ENCODE data around the gene NAA25. TPM values are rescaled to one million over a fixed set of nuclear protein-coding genes. Genes with fewer than 3 reads are reported as not detected.
A peak's percentile ranks its signal among the peaks of the same experiment; 100 is the strongest.

NAA25 gene
- 32.0 TPM for polyA plus RNA-seq (ENCODE audit: insufficient read length)
- long read RNA-seq, donor 1, partial matches to known transcripts: 0 of 2 reads
- long read RNA-seq, donor 1, other reads (novel, unspliced or antisense): 0 of 2 reads
- long read RNA-seq, donor 2, full-length matches to known transcripts: 1 of 1 reads
- long read RNA-seq, donor 2, partial matches to known transcripts: 0 of 1 reads
- long read RNA-seq, donor 2, other reads (novel, unspliced or antisense): 0 of 1 reads
- long read RNA-seq, donor 3, partial matches to known transcripts: 0 of 1 reads
- long read RNA-seq, donor 3, other reads (novel, unspliced or antisense): 0 of 1 reads
- long read RNA-seq, donor 4: 0 reads
- long read RNA-seq, donor 5, partial matches to known transcripts: 0 of 2 reads
- long read RNA-seq, donor 5, other reads (novel, unspliced or antisense): 0 of 2 reads
- long read RNA-seq, donor 6, partial matches to known transcripts: 0 of 1 reads
- long read RNA-seq, donor 6, other reads (novel, unspliced or antisense): 0 of 1 reads
- long read RNA-seq, donor 7, partial matches to known transcripts: 9 of 12 reads
- long read RNA-seq, donor 7, other reads (novel, unspliced or antisense): 0 of 12 reads
- long read RNA-seq, donor 8, partial matches to known transcripts: 0 of 1 reads
- long read RNA-seq, donor 8, other reads (novel, unspliced or antisense): 0 of 1 reads

DNA sequence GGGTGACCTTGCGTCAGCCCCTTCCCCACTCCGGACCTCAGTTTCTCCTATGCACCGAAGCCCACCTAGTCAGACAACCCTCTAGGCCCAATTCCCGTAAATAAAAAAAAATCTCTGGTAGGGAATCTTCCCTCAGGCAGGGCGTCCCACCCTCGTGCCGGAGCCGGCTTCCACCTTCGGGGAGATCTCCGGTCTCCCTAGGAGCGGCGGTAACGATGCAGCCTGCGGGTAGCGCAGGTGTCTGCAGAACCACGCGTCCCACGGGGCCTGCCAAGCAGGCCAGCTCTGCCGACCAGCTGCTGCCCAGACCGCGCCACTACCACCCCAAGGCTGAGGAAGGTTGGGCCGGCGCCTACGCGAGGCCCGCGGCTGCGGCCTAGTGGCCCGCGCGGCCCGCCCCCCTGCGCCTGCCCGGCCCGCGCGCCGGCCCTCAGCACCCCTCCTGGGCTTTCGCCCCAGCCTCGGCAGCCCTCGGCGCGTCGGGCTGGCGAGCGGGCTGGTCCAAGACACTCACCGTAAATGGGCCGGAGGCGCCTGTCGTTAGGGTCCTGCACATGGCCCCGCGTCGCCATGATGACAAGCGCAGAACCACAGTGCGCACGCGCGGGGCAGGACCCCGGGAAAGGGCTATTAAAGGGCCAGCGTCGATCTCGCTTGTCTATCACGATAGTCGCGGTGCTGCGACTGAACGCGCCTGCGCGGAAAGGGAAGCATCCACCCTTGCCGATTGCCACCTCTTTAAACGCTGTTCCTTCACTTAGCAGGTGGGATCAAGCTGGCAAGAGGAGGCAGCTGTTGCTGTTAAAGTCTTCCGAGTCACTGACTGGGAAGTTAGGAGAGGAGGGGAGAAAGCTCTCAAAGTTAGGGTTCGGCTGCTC is at the start of gene NAA25:
NAA25 (minus strand) TSS at position 582 of the 878 bp plus-strand sequence; CDS start at position 572, 10 bp downstream.
- DNase-seq: peak; percentile 92

GRCh38 chr12:112153893-112154219 is 45.3 kb upstream of the NAA25 start:
- no peak for DNase-seq

GRCh38 chr12:112153181-112153892 is 44.8 kb upstream of the NAA25 start:
- DNase-seq: no peak

- no peak for DNase-seq
Measured at GRCh38 chr12:112151766-112152541, 43.4 kb upstream of the NAA25 start.

DNA sequence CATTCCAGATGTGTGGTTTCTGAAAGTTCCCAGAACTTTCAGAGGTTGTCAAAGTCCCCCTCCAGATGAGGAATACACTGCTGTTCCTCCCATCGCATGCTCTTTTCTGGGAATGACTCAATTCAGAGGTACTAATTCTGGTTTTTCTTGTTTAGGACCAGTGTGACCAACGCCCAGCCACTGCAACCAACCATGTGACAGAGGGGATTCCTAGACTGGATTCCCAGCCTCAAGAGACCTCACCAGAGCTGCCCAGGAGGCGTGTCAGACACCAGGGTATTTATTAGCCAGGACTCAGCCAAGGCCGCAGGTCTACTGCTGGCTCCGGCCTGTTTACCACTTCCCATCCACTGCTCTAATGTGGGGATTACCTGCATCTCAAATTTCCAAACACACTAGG is 41.0 kb upstream of the NAA25 start:
- DNase-seq: no peak

GRCh38 chr12:112148031-112148513 is 39.5 kb upstream of the NAA25 start:
- no peak for DNase-seq

- no peak for DNase-seq
Measured at GRCh38 chr12:112146123-112146522, 37.5 kb upstream of the NAA25 start.

GRCh38 chr12:112140728-112141127 is 32.1 kb upstream of the NAA25 start:
- DNase-seq: no peak

GRCh38 chr12:112134731-112135130 is 26.1 kb upstream of the NAA25 start:
- no peak for DNase-seq

GRCh38 chr12:112133418-112133817 is 24.8 kb upstream of the NAA25 start:
- DNase-seq: no peak

DNA sequence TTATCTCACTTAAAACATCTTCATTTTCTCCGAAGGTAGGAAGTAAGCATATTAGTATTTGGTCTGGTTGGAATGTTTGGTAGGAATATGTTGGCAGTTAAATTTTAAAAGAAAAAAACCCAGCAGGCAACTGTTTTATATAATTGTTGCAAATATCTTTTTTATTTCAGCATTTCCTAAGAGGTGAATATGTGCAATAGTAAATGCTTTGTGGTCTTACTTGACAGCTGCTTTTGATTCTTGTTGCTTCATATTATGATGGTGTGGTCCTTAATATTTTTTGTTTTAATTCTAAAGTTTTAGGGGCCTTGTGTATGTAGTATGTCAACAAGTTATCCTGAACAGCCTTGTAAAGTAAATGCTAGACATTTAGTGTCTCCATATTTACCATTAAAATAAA is 23.1 kb upstream of the NAA25 start:
- DNase-seq: no peak

DNA sequence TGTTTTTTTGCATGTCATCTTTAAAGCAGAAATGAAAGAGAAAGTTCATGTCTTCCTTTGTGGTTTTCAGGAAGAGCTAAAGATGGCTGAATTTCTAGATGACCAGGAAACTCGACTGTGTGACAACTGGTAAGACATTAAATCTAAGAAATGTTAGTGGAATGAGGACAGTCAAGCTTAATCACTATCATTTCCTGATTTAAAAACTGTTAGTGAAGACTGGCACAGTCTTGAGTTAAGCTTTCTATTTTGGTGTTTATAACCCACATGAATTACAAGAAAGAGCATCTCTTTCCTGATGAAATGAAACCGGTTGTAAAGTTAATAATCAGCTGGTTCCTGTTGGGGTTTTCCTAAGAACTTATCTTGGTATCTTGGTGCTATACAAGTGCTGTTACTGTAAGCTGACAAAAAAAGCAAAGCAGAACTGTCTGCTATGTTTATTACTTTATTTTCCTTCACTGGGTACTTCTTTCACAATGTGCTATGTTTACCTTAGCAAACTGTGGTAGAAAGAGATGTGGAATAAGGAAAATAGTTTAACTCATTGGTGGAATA is 21.9 kb upstream of the NAA25 start:
- DNase-seq: no peak

- DNase-seq: no peak
Measured at GRCh38 chr12:112126911-112127310, 18.3 kb upstream of the NAA25 start.

DNA sequence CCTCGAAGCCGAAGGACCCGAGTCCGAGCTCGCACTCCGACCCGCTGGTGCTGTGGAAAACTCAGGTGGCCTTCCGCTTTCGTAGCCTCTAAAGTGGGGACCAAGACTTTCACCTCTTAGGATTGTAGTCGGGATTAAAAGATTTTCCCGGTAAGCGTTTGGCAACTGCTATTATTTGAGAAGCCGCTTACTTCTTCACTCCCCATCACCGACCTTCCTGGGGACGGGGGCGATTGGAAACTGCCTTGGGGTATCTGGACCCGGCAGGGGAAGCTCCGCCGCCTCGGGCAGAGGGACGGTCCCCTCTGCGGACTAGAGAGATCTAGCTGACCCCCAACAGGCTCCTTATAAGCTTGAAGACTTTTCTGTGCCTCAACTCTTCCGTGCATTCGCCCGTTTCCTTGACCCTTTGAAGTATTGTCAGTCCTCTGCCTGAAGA is 17.4 kb upstream of the NAA25 start:
- DNase-seq: no peak

DNA sequence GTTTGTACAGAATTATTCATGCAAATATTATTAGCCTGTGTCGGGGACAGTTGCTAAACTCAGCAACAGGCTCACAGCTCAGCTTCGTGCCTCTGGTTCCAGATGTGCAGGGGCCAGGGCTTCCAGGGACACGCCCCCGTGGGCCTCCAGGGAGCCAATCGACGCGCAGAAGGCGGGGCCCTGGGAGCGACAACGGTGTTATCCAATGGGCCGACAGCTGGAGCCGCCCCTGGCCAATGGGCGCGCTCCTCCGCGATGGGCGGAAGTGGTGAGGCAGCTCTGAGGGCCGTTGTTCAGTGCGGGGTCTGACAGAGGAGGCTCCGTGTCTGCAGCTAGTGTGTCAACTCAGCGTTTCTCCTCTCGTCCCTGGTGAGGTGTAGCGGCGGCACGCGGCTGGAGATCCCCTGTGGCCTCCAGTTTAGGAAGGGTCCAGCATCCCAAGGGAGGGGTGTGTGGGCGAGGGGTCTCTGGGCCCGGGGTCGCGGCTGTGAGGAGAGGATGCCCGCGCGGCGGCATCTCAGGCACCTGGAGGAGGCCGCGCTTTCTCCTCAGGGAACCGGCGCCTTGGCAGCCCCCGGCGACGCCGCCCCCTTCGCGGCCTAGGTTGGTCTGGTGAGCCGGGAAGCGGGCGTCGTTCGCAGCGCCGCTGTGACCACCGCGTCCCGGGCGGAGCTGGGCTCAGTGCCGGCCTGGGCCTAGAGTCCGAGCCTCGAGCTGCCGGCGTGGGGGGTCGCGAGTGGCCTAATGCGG is 16.8 kb upstream of the NAA25 start, which contains the start of gene TRAFD1:
TRAFD1 (plus strand) TSS at position 311 of the 750 bp plus-strand sequence. CDS start 4,963 bp downstream, outside the sequence.
- DNase-seq: peak; percentile 97

GRCh38 chr12:112124918-112125249 is 16.3 kb upstream of the NAA25 start:
- DNase-seq: no peak

DNA sequence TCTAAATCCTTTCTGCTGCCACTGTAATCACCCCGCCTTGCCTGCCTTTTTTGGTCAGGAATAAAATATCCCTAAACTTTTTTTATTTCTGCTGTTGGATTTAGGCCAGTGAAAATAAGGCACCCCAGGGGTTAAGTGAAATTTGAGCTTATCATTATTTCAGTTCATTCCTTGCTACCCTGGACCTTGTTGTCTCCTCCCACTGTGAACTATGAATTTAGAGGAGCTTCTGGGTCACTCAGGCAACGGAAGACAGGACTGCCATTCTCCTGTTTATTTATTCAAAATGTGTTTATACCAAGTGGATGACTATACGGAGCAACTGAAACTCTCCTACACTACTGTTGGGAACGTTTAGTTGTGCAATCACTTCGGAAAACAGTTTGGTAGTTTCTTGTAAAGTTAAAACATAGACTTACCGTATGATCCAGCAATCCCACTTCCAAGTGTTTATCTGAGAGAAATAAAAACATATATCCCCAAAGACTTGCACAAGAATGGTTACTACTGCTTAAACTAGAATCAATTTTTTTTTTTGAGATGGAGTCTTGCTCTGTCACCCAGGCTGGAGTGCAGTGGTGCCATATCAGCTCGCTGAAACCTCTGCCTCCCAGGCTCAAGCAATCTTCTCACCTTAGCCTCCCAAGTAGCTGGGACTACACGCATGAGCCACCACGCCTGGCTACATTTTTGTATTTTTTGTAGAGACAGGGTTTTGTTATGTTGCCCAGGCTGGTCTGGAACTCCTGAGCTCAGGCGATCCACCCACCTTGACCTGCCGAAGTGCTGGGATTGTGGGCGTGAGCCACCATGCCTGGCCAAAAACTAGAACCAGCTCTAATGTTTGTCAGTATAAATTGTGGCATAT is 14.5 kb upstream of the NAA25 start:
- no peak for DNase-seq

GRCh38 chr12:112121780-112122565 is 13.4 kb upstream of the NAA25 start:
- no peak for DNase-seq

All from left kidney (tissue), 8 donors.